COLO668 (cell line): ENCODE measurements around the gene SPEN.

ENCODE experiments used
- DNase-seq: peaks from one replicate; lab custom pipeline; 2025; ENCODE audit not compliant: unreplicated experiment; lab: John Stamatoyannopoulos, UW

Gene SPEN

DNA sequence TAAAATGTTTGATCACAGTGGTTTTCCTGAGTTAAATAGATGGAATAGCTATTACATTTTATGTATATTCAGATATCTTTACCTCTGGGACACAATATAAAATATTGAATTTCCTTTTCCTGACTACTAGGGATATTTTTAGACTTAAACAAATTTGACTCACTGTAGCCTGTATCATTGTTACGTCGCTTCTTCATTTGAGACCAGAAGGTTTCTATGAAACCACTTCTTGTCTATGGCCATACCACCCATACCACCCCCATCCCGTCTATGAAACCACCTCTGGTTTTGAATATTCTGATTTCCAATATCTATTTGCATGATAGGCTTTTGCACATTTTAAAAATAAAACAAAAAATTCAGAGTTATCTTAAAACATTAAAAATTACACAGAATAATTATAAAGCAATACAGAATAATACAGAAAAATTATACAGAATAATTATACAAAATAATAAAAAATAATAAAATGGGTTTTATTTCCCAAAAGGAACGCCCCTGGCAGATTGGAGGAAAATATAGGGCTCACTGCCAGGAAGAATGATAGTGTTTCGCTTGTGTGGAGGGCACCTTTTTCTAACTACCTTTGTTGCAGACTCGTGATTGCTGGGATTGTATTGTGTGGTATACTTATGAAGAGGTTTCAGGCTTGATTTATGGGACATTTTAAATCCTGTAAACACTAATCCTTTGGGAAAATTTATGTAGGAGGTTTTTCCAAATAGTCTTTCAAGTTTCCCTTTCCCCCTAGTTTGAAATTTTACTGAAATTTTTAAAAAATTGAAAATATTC is 4.7 kb downstream of the SPEN start:
- no peak for DNase-seq

DNA sequence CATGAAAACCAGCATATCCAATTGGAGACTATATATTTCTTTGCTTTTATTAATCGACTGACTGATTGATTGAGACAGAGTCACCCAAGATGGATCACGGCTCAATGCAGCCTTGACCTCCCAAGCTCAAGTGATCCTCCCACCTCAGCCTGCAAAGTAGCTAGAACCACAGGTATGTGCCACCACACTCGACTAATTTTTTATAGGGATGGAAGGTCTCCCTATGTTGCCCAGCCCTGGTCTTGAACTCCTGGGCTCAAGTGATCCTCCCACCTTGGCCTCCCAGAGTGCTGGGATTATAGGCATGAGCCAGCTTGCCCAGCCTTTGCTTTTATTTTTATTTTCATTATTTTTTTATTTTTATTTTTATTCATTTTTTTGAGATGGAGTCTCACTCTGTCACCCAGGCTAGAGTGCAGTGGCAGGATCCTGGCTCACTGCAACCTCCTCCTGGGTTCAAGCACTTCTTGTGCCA is 5.4 kb downstream of the SPEN start:
- DNase-seq = no peak

DNA sequence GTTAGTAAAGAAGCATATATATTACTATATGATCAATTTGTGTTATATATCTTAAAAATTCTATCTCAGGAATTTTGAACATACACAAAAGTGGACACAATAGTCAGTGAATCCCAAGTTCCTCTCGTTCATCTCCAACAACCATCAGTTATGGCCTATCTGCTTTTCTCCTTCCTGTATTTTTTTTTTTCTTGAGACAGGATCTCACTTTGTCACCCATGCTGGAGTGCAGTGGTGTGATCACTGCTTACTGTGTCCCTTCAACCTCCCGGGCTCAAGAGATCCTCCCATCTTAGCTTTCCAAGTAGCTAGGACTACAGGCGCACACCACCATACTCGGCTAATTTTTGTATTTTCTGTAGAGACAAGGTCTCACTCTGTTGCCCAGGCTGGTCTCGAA is 9.4 kb downstream of the SPEN start:
- no peak for DNase-seq

DNA sequence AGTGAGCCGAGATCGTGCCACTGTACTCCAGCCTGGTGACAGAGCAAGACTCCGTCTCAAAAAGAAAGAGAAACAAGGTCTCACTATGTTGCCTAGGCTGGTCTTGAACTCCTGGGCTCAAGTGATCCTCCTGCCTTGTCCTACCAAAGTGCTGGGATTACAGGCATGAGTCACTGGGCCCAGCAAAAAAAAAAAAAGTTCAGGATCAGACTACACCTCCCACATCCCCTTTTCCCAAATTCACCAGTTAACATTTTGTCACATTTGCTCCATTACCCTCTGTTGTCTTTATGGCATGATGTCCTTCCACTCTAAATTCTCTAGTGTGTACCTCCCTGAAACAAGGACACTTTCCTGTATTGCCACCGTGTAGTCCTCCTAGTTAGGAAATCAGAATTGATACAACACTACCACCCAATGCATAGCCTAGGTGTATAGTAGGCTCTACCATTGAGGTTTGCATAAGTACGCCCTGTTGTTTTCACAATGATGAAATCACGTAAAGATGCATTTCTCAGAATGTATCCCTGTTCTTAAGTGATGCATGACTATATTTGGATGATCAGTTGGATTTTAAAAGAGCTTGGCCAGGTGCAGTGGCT is 10.7 kb downstream of the SPEN start:
- no peak for DNase-seq

DNA sequence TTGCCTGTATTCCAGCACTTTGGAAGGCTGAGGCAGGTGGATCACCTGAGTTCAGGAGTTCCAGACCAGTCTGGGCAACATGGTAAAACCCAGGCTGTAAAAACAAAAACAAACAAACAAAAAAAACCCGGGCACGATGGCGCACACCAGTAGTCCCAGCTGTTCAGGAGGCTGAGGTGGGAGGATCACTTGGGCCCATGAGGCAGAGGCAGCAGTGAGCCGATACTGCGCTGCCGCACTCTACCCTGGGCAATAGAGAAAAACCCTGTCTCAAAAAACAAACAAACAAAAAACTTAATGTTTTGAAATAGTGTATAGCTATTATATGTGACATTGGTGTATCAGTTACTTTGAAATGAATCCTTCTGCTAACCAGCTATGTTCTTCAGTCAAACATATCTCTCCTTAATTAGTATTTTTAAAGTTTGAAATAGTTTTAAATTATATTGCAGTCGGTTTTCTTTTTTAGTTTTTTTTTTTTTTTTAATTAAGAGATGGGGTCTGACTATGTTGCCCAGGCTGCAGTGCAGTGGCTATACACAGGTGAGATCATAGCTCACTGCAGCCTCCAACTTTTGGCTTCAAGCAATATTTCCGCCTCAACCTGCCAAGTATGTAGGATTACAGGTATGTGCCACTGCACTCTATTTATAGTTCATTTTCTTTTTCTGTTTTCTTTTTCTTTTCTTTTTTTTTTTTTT is 11.3 kb downstream of the SPEN start:
- no peak for DNase-seq

DNA sequence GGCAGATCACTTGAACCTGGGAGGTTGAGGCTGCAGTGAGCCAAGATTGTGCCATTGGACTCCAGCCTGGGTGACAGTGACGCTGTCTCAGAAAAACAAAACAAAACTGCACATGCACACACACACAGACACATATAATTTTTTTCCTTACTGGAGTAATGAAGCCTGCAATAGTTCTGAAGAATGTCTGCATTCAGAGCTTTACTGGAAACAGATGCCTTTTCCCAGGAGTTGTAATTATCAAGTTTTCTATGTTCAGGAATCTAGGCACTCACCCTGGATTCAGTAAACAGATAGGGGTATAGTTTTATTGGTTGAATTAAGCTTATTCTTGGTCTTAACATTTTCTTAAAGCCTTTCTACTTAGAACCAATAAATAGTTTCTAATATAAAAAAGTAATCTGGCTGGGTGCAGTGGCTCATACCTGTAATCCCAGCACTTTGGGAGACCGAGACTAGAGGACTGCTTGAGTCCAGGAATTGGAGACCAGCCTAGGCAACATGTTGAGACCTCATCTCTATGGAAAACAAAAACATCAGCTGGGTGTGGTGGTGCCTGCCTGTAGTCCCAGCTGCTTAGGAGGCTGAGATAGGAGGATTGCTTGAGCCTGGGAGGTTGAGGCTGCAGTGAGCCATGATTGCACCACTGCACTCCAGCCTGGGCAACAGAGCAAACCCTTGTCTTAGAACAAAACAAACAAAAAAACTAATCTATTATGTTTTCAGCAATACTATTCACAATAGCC is 15.8 kb downstream of the SPEN start:
- DNase-seq = no peak

DNA sequence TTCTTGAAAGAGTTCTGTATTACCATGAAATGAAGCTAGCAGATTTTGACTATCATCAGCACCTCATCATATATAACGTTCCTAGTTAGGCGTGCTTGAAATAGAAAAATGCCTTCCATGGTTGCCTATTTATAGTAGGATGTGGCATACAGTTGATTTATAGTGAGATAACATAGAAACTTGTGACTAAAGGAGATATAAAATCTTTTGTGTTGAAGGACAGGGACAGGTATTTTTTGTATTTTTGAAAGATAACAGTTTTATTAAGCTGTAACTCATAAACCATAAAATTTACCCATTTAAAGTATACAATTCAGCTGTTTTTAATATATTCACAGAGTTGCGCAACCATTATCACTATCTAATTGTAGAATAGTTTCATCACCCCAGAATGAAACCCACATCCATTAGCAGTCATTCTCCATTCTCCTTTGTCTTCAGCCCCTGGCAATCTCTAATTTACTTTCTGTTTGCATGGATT is 19.3 kb downstream of the SPEN start:
- DNase-seq = no peak

DNA sequence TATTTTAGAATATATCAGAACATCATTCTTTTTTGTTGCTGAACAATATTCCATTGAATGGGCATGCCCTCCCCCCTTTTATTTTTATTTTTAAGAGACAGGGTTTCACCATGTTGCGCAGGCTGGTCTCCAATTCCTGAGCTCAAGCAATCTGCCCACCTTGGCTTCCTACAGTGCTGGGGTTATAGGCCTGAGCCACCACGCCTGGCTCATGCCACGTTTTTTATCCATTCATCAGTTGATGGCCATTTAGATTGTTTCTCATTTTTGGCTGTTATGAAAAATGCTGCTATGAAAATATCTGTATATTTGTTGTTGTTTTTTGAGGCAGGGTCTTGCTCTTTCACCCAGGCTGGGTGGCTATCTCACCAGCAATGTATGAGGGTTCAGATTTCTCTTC is 19.8 kb downstream of the SPEN start:
- no peak for DNase-seq

DNA sequence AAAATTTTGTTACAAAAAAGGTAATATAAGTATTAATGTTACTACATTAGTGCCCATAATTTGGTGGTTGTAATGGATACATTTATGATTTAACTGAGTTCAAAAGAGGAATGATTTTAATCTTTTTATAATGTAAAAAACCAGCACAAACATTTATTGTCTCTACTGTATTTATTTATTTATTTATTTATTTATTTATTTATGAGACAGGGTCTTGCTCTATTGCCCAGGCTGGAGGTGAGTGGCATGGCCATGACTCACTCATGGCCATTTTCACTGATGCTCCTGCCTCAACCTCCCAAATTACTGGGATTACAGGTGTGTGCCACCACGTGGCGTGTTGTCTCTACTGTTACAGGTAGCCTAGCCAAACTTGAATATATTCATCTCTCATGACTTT is 21.9 kb downstream of the SPEN start:
- DNase-seq = no peak

DNA sequence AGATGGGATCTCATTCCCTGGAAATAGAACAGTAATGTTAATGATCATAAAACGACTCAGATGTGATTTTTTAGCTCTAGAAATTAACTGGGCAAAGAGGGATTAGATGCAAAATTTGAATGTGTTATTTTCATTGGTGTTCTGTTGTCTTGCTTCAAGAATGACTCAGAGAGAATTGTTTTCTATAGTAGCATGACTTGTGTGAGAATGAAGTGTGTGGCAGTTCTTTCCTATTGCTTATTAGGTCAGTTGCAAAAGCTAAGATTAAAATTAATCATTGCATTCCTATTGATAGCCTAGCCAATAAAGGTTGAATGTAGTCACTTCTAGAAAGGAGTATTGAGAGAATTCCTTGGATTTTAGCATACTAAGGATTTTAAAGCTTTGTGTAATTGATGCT is 22.9 kb downstream of the SPEN start:
- DNase-seq = no peak

DNA sequence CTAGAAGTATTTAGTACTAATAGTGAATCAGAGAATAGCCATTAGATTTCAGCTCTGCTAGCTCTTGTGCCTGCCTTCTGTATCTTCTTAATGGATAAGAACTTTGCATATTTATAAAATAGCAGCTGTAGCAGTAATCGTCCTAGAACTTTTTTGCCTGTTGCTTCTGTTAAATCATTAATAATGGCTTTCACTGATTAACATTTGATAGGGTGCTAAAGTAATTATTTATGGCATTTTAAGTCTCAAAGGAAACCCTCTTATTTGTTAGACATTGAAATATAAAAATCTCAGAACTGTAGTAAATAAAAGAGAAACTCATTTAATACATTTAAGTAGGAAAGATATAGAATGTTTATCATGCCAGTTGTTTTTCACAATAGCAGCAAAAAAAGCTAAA is 27.0 kb downstream of the SPEN start:
- DNase-seq = no peak

DNA sequence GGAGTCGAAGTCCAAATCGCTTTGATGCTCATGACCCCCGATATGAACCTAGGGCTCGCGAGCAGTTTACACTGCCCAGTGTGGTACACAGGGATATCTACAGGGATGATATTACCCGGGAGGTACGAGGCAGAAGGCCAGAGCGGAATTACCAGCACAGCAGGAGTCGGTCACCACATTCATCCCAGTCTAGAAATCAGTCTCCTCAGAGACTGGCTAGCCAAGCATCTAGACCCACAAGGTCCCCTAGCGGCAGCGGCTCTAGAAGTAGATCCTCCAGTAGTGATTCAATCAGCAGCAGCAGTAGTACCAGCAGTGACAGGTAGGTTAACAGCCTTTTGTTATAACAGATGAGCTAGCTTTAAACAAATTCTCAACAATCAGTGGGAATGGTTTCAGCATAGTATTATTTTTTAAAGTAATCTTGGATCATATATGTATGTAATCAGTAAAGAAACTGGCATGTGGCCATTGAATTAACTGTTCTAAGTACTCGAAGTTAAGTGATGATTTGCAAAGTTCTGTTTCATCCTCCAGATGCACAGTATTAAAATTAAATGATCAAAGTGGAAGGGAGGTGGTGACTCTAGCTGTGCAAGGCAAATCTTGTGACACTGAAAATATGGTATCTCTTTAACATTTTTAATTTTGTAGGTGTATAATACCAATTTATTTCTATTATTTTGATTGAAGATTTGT is 29.0 kb downstream of the SPEN start:
- peak; percentile 19 for DNase-seq

DNA sequence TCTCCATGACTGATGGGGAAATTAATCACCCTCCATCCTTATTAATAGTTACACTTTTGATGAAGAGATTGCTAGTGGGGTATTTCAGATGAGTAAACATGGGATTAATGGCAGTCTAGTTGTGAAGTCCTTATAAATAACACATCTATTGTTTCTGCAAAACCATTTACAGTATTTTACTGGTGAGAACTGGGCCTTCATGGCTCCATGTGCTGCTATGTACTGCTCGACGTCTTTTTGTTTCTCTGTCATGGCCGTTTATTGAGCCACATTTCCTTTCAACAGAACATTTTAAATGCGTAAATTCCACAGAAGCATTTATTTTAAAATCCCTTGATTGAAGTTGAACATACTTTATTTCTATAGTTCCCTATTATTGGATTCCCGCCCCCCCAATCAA is 34.5 kb downstream of the SPEN start:
- DNase-seq = no peak

DNA sequence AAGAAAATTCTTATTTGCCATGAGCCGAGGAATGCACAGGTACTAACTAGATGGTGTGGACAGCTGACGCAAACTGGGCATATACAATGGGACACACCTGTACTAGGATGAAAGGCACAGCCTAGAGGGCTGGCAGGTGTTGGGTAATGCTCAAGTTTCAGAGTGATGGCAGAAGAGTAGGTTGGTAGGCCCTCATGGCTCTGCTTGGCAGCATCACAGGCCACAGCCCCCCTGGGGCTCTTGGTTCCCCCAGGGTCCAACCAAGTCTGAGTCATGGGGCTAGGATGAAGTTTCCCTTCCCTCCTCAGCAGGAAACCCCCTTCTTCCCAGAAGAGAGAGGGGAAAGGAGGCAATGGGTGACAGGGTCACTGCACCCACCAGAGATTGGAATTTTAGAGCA is 35.2 kb downstream of the SPEN start:
- peak; percentile 25 for DNase-seq

DNA sequence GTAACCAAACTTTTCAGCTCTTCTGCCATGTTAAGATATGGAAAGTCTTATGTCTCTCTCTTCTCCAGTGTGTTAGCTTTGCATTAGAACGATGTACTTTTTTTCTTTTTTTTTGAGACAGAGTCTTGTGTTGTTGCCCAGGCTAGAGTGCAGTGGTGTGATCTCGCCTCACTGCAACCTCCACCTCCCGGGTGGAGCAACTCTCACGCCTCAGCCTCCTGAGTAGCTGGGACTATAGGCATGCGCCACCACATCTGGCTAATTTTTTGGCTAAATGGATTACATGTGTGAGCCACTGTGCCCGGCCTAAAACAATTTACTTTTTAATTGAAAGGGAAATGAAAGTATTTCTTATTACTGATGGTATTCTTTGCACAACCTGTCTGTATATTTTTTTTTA is 35.8 kb downstream of the SPEN start:
- DNase-seq = no peak

DNA sequence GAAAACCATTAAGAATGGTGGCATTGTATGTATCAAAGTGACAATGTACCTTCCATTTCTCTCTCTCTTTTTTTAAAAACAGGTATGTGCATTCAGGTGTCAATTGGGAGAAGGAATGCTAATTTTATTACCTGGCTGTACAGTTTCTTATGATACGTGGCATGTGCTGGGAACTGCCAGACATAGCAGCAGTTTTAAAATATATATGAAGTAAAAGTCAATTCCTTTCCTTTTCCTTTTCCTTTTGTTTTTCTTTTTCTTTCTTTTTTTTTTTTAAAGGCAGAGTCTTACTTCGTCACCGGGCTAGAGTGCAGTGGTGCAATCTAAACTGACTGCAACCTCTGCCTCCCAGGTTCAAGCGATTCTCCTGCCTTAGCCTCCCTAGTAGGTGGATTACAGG is 37.0 kb downstream of the SPEN start:
- DNase-seq = no peak

DNA sequence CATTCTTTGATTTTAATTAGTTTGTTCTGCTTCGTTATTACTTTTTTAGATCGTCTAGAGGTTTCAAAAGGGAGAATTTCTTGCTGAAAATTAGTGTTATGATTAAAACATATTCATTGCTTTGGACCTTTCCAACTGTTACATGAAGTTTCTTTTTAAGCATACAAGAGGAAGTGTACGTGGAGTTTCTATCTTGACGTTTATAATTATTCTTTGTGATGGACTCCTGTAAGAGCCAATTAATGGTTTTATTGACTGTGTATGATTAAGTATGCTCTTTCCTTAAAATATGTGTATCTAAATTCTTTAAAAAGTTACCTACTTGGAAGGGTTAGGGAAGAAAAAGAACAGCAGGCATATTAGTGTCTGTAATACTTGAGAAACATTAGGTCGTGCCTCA is 37.8 kb downstream of the SPEN start:
- no peak for DNase-seq

DNA sequence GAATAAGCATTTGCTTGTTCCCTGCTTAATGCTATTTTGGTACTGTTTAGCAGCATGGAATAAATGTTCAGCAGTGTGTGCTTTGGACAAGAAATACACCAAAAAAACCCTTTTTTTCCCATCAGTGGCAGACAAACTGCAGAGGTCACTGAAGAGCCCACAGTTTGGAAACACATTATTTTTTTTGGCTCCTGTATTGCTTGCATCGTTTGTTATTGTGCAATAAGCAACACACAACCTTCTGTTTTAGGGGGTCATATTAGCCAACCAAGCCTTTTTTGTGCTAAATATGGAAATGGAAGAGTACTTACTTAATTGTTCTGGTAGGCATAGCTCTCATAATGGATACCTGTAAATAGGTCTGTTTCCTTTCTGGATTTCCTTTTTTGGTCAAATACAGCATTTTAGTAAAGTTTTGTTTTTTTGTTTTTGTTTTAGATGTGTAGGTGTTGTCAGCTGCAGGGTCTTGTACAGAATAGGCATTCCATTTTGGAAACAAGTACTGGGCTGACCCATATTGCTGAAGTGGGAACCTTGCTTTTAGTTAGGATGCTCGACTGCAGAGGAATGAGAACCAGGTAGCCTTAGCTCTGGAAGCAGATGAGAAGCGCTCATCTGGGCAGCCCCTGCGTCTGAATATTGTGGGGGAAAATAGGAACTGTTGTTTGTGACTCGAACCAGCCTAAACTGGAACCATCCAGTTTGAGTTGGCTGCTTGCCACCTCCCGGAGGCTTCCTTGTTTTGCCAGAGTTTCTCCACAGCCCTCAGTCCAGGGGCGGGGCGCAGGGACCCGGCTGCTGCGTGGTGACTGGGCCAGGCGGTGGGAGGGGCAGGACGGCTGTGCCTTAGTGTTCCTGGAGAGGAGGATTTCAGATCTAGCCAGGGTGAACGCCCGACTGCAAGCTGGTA is 38.4 kb downstream of the SPEN start:
- peak; percentile 98 for DNase-seq

DNA sequence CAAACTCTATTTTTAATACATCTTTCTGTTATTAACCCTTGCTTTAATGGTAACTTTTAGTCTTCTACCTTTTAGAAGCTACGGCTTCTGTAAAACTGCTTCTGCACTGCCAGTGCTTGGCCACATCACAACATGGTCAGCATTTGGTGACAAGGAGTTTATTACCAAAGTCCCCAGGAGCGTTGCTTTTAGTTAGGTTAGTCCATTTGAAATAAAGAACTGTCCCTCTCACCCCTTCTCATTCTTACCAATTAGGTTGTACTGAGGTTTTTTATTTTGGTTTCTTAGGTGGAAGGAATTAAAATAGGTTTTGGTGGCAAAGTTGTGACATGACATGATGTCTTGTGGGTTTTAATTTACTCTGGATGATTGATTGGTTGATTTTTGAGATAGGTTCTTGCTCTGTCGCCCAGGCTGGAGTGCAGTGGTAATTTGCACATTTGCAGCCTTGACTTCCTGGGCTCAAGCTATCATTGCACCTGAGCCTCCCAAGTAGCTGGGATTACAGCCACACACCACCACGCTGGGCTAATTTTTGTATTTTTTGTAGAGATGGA is 39.2 kb downstream of the SPEN start:
- no peak for DNase-seq
